ENCODE results near the gene HUNK. TPM values are rescaled to one million over a fixed set of nuclear protein-coding genes. Genes with fewer than 3 reads are reported as not detected.

HUNK gene
- total RNA-seq, 1 experiment from 2014 or later: 7.0 TPM

DNA sequence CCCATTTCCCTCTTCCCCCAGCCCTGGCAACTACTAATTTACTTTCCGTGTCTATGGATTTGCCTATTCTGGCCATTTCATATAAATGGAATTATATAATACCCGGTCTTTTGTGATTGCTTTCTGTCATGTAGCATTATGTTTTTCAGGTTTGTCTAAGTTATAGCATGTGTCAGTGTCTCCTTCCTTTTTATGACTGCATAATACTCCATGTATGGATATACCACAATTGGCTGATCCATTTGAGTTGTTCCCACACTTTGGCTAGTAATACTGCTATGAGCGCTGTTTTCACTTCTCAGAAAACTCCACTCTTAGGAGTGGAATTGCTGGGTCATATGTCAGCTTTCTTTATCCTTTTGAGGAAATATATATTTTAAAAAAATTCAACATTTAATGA, 53.7 kb downstream of the HUNK start (continued):
- TF ChIP-seq ATF3 (CRISPR knock-in tag; conservative IDR thresholded peaks at IDR 0.05) (no peak), TP53 (CRISPR knock-in tag; IDR thresholded peaks at IDR 0.05) (no peak), OVOL2 (CRISPR knock-in tag; IDR thresholded peaks at IDR 0.05; ENCODE audit: borderline replicate concordance) (no peak), MLX (CRISPR knock-in tag; IDR thresholded peaks at IDR 0.05) (no peak), ATF1 (CRISPR knock-in tag; IDR thresholded peaks at IDR 0.05) (no peak), RELA (CRISPR knock-in tag; IDR thresholded peaks at IDR 0.05; ENCODE audit: borderline replicate concordance) (no peak), FOXP1 (CRISPR knock-in tag; IDR thresholded peaks at IDR 0.05; ENCODE audit: borderline replicate concordance) (no peak)
- TF ChIP-seq, protein P1, sequence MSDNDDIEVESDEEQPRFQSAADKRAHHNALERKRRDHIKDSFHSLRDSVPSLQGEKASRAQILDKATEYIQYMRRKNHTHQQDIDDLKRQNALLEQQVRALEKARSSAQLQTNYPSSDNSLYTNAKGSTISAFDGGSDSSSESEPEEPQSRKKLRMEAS (CRISPR knock-in tag; IDR thresholded peaks at IDR 0.05): no peak

GRCh38 chr21:31927689-31928353, 55.0 kb downstream of the HUNK start:
- TF ChIP-seq TCF7 (CRISPR knock-in tag; IDR thresholded peaks at IDR 0.05; ENCODE audit: low read depth) (no peak), NFE2L1 (CRISPR knock-in tag; IDR thresholded peaks at IDR 0.05) (no peak), EMX1 (CRISPR knock-in tag; IDR thresholded peaks at IDR 0.05) (no peak), TEAD4 (CRISPR knock-in tag; IDR thresholded peaks at IDR 0.05) (no peak)
- TF ChIP-seq, protein P2, sequence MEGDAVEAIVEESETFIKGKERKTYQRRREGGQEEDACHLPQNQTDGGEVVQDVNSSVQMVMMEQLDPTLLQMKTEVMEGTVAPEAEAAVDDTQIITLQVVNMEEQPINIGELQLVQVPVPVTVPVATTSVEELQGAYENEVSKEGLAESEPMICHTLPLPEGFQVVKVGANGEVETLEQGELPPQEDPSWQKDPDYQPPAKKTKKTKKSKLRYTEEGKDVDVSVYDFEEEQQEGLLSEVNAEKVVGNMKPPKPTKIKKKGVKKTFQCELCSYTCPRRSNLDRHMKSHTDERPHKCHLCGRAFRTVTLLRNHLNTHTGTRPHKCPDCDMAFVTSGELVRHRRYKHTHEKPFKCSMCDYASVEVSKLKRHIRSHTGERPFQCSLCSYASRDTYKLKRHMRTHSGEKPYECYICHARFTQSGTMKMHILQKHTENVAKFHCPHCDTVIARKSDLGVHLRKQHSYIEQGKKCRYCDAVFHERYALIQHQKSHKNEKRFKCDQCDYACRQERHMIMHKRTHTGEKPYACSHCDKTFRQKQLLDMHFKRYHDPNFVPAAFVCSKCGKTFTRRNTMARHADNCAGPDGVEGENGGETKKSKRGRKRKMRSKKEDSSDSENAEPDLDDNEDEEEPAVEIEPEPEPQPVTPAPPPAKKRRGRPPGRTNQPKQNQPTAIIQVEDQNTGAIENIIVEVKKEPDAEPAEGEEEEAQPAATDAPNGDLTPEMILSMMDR (IDR thresholded peaks at IDR 0.05): no peak
- TF ChIP-seq, protein P3, sequence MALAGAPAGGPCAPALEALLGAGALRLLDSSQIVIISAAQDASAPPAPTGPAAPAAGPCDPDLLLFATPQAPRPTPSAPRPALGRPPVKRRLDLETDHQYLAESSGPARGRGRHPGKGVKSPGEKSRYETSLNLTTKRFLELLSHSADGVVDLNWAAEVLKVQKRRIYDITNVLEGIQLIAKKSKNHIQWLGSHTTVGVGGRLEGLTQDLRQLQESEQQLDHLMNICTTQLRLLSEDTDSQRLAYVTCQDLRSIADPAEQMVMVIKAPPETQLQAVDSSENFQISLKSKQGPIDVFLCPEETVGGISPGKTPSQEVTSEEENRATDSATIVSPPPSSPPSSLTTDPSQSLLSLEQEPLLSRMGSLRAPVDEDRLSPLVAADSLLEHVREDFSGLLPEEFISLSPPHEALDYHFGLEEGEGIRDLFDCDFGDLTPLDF (CRISPR knock-in tag; IDR thresholded peaks at IDR 0.05): no peak
- no peak for ATAC-seq
- H3K27ac Mint-ChIP-seq: no peak overlapping the region
- peaks cover 8% of the 10 kb centered on the region for H3K9me3 Mint-ChIP-seq
- no peak overlapping the region for H3K4me3 Mint-ChIP-seq
- H3K36me3 Mint-ChIP-seq: peaks cover 12% of the 10 kb centered on the region
- ChIA-PET CTCF (interaction anchor here (1.7 kb wide), 1 partner anchor 53 kb away, joined by 5 read pairs; no protein-coding TSS in a partner anchor), POLR2A (no interaction called here)
- DNase-seq (ENCODE audit: low spot score): no peak
- H3K27me3 Mint-ChIP-seq (ENCODE audit: low read depth): no peaks in the 10 kb centered on the region
- H3K4me1 Mint-ChIP-seq: peaks cover 10% of the 10 kb centered on the region

GRCh38 chr21:31928656-31929055, 55.8 kb downstream of the HUNK start:
- Mint-ChIP-seq H3K9me3 (peaks cover 8% of the 10 kb centered on the region), H3K36me3 (peaks cover 12% of the 10 kb centered on the region), H3K27ac (no peak overlapping the region), H3K4me3 (no peak overlapping the region), H3K27me3 (ENCODE audit: low read depth) (no peaks in the 10 kb centered on the region), H3K4me1 (peaks cover 10% of the 10 kb centered on the region)
- ChIA-PET POLR2A (no interaction called here), CTCF (interaction anchor here (1.4 to 1.7 kb wide), 2 partner anchors 54 to 329 kb away, joined by 3 to 5 read pairs; no protein-coding TSS in a partner anchor)
- ATAC-seq: no peak
- no peak for DNase-seq (ENCODE audit: low spot score)
- TF ChIP-seq TEAD4 (CRISPR knock-in tag; IDR thresholded peaks at IDR 0.05) (no peak), SOX15 (CRISPR knock-in tag; IDR thresholded peaks at IDR 0.05) (no peak), FOXP4 (CRISPR knock-in tag; IDR thresholded peaks at IDR 0.05) (no peak), ELF4 (CRISPR knock-in tag; IDR thresholded peaks at IDR 0.05; ENCODE audit: low read depth) (no peak), GRHL2 (CRISPR knock-in tag; IDR thresholded peaks at IDR 0.05; ENCODE audit: insufficient replicate concordance, severe bottlenecking) (no peak), CREM (CRISPR knock-in tag; IDR thresholded peaks at IDR 0.05) (no peak), TP53 (CRISPR knock-in tag; IDR thresholded peaks at IDR 0.05) (no peak), ATF3 (CRISPR knock-in tag; conservative IDR thresholded peaks at IDR 0.05) (no peak), USF1 (CRISPR knock-in tag; IDR thresholded peaks at IDR 0.05) (no peak)
- TF ChIP-seq, protein P4, sequence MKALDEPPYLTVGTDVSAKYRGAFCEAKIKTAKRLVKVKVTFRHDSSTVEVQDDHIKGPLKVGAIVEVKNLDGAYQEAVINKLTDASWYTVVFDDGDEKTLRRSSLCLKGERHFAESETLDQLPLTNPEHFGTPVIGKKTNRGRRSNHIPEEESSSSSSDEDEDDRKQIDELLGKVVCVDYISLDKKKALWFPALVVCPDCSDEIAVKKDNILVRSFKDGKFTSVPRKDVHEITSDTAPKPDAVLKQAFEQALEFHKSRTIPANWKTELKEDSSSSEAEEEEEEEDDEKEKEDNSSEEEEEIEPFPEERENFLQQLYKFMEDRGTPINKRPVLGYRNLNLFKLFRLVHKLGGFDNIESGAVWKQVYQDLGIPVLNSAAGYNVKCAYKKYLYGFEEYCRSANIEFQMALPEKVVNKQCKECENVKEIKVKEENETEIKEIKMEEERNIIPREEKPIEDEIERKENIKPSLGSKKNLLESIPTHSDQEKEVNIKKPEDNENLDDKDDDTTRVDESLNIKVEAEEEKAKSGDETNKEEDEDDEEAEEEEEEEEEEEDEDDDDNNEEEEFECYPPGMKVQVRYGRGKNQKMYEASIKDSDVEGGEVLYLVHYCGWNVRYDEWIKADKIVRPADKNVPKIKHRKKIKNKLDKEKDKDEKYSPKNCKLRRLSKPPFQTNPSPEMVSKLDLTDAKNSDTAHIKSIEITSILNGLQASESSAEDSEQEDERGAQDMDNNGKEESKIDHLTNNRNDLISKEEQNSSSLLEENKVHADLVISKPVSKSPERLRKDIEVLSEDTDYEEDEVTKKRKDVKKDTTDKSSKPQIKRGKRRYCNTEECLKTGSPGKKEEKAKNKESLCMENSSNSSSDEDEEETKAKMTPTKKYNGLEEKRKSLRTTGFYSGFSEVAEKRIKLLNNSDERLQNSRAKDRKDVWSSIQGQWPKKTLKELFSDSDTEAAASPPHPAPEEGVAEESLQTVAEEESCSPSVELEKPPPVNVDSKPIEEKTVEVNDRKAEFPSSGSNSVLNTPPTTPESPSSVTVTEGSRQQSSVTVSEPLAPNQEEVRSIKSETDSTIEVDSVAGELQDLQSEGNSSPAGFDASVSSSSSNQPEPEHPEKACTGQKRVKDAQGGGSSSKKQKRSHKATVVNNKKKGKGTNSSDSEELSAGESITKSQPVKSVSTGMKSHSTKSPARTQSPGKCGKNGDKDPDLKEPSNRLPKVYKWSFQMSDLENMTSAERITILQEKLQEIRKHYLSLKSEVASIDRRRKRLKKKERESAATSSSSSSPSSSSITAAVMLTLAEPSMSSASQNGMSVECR (CRISPR knock-in tag; IDR thresholded peaks at IDR 0.05; ENCODE audit: borderline replicate concordance): no peak
